Trophoblast cell (in vitro differentiated cells and primary cell): ENCODE measurements around the gene KRTAP4-3.

Source experiments
- DNase-seq, 2 donors: peaks; one replicate each; pipeline ENCODE4 v3.0.0-alpha.2; 2016
- H2AFZ ChIP-seq: 2 replicates; pipeline ENCODE4 v1.6.1; 2013; ENCODE audit warnings: low read length, moderate library complexity, mild to moderate bottlenecking; ENCODE audit not compliant: insufficient read depth, poor library complexity
- H2AK5ac ChIP-seq: 2 replicates; pipeline ENCODE4 v1.6.1; 2013; ENCODE audit warnings: mild to moderate bottlenecking, low read length
- H2BK120ac ChIP-seq: 2 replicates; pipeline ENCODE4 v1.6.1; 2013; ENCODE audit warnings: low read length, mild to moderate bottlenecking, moderate library complexity; ENCODE audit not compliant: insufficient read depth, poor library complexity
- H2BK12ac ChIP-seq: 2 replicates; pipeline ENCODE4 v1.6.1; 2013; ENCODE audit warnings: mild to moderate bottlenecking, low read length, moderate library complexity
- H2BK5ac ChIP-seq: 2 replicates; pipeline ENCODE4 v1.6.1; 2013; ENCODE audit warnings: low read length, low read depth, moderate library complexity, mild to moderate bottlenecking; ENCODE audit not compliant: poor library complexity
- H3K14ac ChIP-seq: 2 replicates; pipeline ENCODE4 v1.6.1; 2013; ENCODE audit warnings: mild to moderate bottlenecking, low read length
- H3K18ac ChIP-seq: 2 replicates; pipeline ENCODE4 v1.6.1; 2013; ENCODE audit warnings: mild to moderate bottlenecking, low read length
- H3K23ac ChIP-seq: 2 replicates; pipeline ENCODE4 v1.6.1; 2013; ENCODE audit warnings: low read length
- H3K27ac ChIP-seq: 2 replicates; pipeline ENCODE4 v1.5.1; 2013; ENCODE audit warnings: low read depth, mild to moderate bottlenecking, inconsistent platforms, low read length, moderate library complexity
- H3K27me3 ChIP-seq: 2 replicates; pipeline ENCODE4 v1.6.1; 2013; ENCODE audit warnings: inconsistent platforms, mild to moderate bottlenecking, low read length, moderate library complexity; ENCODE audit not compliant: insufficient read depth
- H3K36me3 ChIP-seq, 2 experiments: 1 replicate in 1 of 2; 2 replicates in 1 of 2; pipeline ENCODE4 v1.6.1; 2013; ENCODE audit warnings: low read length in 2 of 2, mild to moderate bottlenecking in 2 of 2, moderate library complexity in 1 of 2; ENCODE audit not compliant: insufficient read depth in 2 of 2, control insufficient read depth in 1 of 2
- H3K4ac ChIP-seq: 2 replicates; pipeline ENCODE4 v1.6.1; 2013; ENCODE audit warnings: low read depth, mild to moderate bottlenecking, low read length, moderate library complexity
- H3K4me1 ChIP-seq, 2 experiments: 1 replicate in 1 of 2; 2 replicates in 1 of 2; pipeline ENCODE4 v1.6.1; 2013; ENCODE audit warnings: low read length in 2 of 2, mild to moderate bottlenecking in 2 of 2, moderate library complexity in 1 of 2; ENCODE audit not compliant: insufficient read depth in 2 of 2, control insufficient read depth in 1 of 2
- H3K4me2 ChIP-seq: 2 replicates; pipeline ENCODE4 v1.6.1; 2013; ENCODE audit warnings: inconsistent platforms, mild to moderate bottlenecking, low read length, moderate library complexity
- H3K4me3 ChIP-seq: 2 replicates; pipeline ENCODE4 v1.5.1; 2013; ENCODE audit warnings: mild to moderate bottlenecking, low read depth, low read length, inconsistent platforms
- H3K79me1 ChIP-seq: one replicate; pipeline ENCODE4 v1.6.1; 2013; ENCODE audit warnings: low read length
- H3K79me2 ChIP-seq: 2 replicates; pipeline ENCODE4 v1.6.1; 2013; ENCODE audit warnings: low read length, mild to moderate bottlenecking; ENCODE audit not compliant: control insufficient read depth, insufficient read depth, poor library complexity
- H3K9ac ChIP-seq: 2 replicates; pipeline ENCODE4 v1.6.1; 2013; ENCODE audit warnings: mild to moderate bottlenecking, low read length
- H3K9me3 ChIP-seq: 2 replicates; pipeline ENCODE4 v1.6.1; 2013; ENCODE audit warnings: low read depth, mild to moderate bottlenecking, control low read depth, inconsistent platforms, low read length; ENCODE audit not compliant: insufficient read depth
- H4K12ac ChIP-seq: 2 replicates; pipeline ENCODE4 v1.6.1; 2013; ENCODE audit warnings: low read depth, mild to moderate bottlenecking, low read length, moderate library complexity
- H4K8ac ChIP-seq: 2 replicates; pipeline ENCODE4 v1.6.1; 2013; ENCODE audit warnings: low read depth, mild to moderate bottlenecking, low read length, moderate library complexity
- H4K91ac ChIP-seq: one replicate; pipeline ENCODE4 v1.6.1; 2013; ENCODE audit warnings: low read depth, mild to moderate bottlenecking, low read length, moderate library complexity
- WGBS: extraction: QIAGEN DNeasy Blood & Tissue Kit; methylation state at CpG from one replicate; pipeline ENCODE4 v1.1.7; 2013; ENCODE audit warnings: missing lambda C conversion rate; ENCODE audit not compliant: insufficient read length, insufficient coverage; ENCODE audit errors: extremely low coverage; 5-methylcytosine and 5-hydroxymethylcytosine counted together

The KRTAP4-3 gene

GRCh38 chr17:41186872-41187271 lies 18.9 kb upstream of the KRTAP4-3 start:
- no peaks in the 10 kb centered on the region for H3K27me3 ChIP-seq
- no peak overlapping the region for H3K4me3 ChIP-seq
- H3K4ac ChIP-seq: no peak overlapping the region
- no peak overlapping the region for H2BK12ac ChIP-seq
- DNase-seq: no peak
- no peak overlapping the region for H3K14ac ChIP-seq
- H3K18ac ChIP-seq: no peak overlapping the region
- no peak overlapping the region for H4K91ac ChIP-seq
- H3K4me2 ChIP-seq: no peak overlapping the region
- no CpG with 5 or more reads among the region's 2 CpGs for WGBS
- no peak overlapping the region for H2BK5ac ChIP-seq
- no peak overlapping the region for H2AFZ ChIP-seq
- no peaks in the 10 kb centered on the region for H3K79me2 ChIP-seq
- no peak overlapping the region for H3K9ac ChIP-seq
- H2BK120ac ChIP-seq: no peak overlapping the region
- no peak overlapping the region for H4K8ac ChIP-seq
- no peak overlapping the region for H3K27ac ChIP-seq
- H3K23ac ChIP-seq: no peak overlapping the region
- H3K4me1 ChIP-seq: no peaks in the 10 kb centered on the region
- H3K9me3 ChIP-seq: no peaks in the 10 kb centered on the region
- H3K79me1 ChIP-seq: no peaks in the 10 kb centered on the region
- no peaks in the 10 kb centered on the region for H3K36me3 ChIP-seq
- no peak overlapping the region for H4K12ac ChIP-seq
- H2AK5ac ChIP-seq: no peak overlapping the region

GRCh38 chr17:41185001-41185400 lies 17.0 kb upstream of the KRTAP4-3 start:
- H3K18ac ChIP-seq: no peak overlapping the region
- H3K79me2 ChIP-seq: no peaks in the 10 kb centered on the region
- H3K9ac ChIP-seq: no peak overlapping the region
- H3K36me3 ChIP-seq: no peaks in the 10 kb centered on the region
- no peak for DNase-seq
- H3K79me1 ChIP-seq: no peaks in the 10 kb centered on the region
- no peak overlapping the region for H3K27ac ChIP-seq
- no peak overlapping the region for H2AK5ac ChIP-seq
- H3K4me2 ChIP-seq: no peak overlapping the region
- no peak overlapping the region for H2BK12ac ChIP-seq
- H4K91ac ChIP-seq: no peak overlapping the region
- H2AFZ ChIP-seq: no peak overlapping the region
- H3K4me1 ChIP-seq: no peaks in the 10 kb centered on the region
- no peak overlapping the region for H2BK120ac ChIP-seq
- no peaks in the 10 kb centered on the region for H3K9me3 ChIP-seq
- no peak overlapping the region for H2BK5ac ChIP-seq
- no peak overlapping the region for H3K23ac ChIP-seq
- H4K12ac ChIP-seq: no peak overlapping the region
- WGBS: no CpG with 5 or more reads among the region's 1 CpG
- no peak overlapping the region for H3K4me3 ChIP-seq
- H3K14ac ChIP-seq: no peak overlapping the region
- no peak overlapping the region for H4K8ac ChIP-seq
- no peaks in the 10 kb centered on the region for H3K27me3 ChIP-seq
- no peak overlapping the region for H3K4ac ChIP-seq

GRCh38 chr17:41184480-41184961 lies 16.5 kb upstream of the KRTAP4-3 start, which contains the start of gene KRTAP4-1:
Gene KRTAP4-1 (minus strand): TSS chr17:41184911. CDS start chr17:41184854, 57 bp downstream.
- Histone ChIP-seq H3K4me1 (no peaks in the 10 kb centered on the region), H3K9ac (no peak within 1 kb of the TSS), H3K14ac (no peak within 1 kb of the TSS), H3K79me1 (no peaks in the 10 kb centered on the region), H3K36me3 (no peaks in the 10 kb centered on the region), H2BK5ac (no peak within 1 kb of the TSS), H2BK120ac (no peak within 1 kb of the TSS), H3K4ac (no peak within 1 kb of the TSS), H2BK12ac (no peak within 1 kb of the TSS), H4K8ac (no peak within 1 kb of the TSS), H3K18ac (no peak within 1 kb of the TSS), H3K79me2 (no peaks in the 10 kb centered on the region), H3K23ac (no peak within 1 kb of the TSS), H3K27me3 (no peaks in the 10 kb centered on the region), H3K27ac (no peak within 1 kb of the TSS), H2AK5ac (no peak within 1 kb of the TSS), H3K9me3 (no peaks in the 10 kb centered on the region), H3K4me3 (no peak within 1 kb of the TSS), H3K4me2 (no peak within 1 kb of the TSS), H4K12ac (no peak within 1 kb of the TSS), H2AFZ (no peak within 1 kb of the TSS), H4K91ac (no peak within 1 kb of the TSS)
- no CpG with 5 or more reads among the region's 9 CpGs for WGBS
- no peak for DNase-seq

GRCh38 chr17:41178843-41179616 lies 11.0 kb upstream of the KRTAP4-3 start:
- H2BK5ac ChIP-seq: no peak overlapping the region
- no peak overlapping the region for H2BK12ac ChIP-seq
- no peak overlapping the region for H3K27ac ChIP-seq
- no peaks in the 10 kb centered on the region for H3K9me3 ChIP-seq
- no peak for DNase-seq
- H3K4me1 ChIP-seq: no peaks in the 10 kb centered on the region
- no peak overlapping the region for H4K12ac ChIP-seq
- H3K14ac ChIP-seq: no peak overlapping the region
- H3K18ac ChIP-seq: no peak overlapping the region
- H2AFZ ChIP-seq: no peak overlapping the region
- no peak overlapping the region for H3K4me2 ChIP-seq
- H2BK120ac ChIP-seq: no peak overlapping the region
- no peak overlapping the region for H3K9ac ChIP-seq
- H4K91ac ChIP-seq: no peak overlapping the region
- no peak overlapping the region for H4K8ac ChIP-seq
- H3K4ac ChIP-seq: no peak overlapping the region
- no CpG with 5 or more reads among the region's 1 CpG for WGBS
- no peaks in the 10 kb centered on the region for H3K27me3 ChIP-seq
- no peak overlapping the region for H3K4me3 ChIP-seq
- no peak overlapping the region for H3K23ac ChIP-seq
- no peaks in the 10 kb centered on the region for H3K79me2 ChIP-seq
- no peaks in the 10 kb centered on the region for H3K79me1 ChIP-seq
- no peaks in the 10 kb centered on the region for H3K36me3 ChIP-seq
- no peak overlapping the region for H2AK5ac ChIP-seq
